AG09309 (cell line): ENCODE results near the gene STRBP.

ENCODE experiments used
- DNase-seq: peaks from one replicate; pipeline ENCODE4 v3.0.0-alpha.2; 2010; ENCODE audit warnings: low read depth
- H3K4me3 ChIP-seq: 2 replicates; pipeline ENCODE4 v1.5.1; 2011; ENCODE audit warnings: mild to moderate bottlenecking, low read depth, low read length, moderate library complexity; ENCODE audit not compliant: control insufficient read depth
- TF ChIP-seq, protein P1 (sequence below): IDR thresholded peaks from 2 replicates; pipeline ENCODE4 v1.5.1; 2011; ENCODE audit warnings: mild to moderate bottlenecking, low read depth, low read length, inconsistent platforms; ENCODE audit not compliant: insufficient read depth, control insufficient read depth; ENCODE audit errors: missing control alignments

The STRBP gene

GRCh38 chr9:123299558-123300126, 31.3 kb upstream of the STRBP start:
- H3K4me3 ChIP-seq = no peak overlapping the region
- TF ChIP-seq, protein P1, sequence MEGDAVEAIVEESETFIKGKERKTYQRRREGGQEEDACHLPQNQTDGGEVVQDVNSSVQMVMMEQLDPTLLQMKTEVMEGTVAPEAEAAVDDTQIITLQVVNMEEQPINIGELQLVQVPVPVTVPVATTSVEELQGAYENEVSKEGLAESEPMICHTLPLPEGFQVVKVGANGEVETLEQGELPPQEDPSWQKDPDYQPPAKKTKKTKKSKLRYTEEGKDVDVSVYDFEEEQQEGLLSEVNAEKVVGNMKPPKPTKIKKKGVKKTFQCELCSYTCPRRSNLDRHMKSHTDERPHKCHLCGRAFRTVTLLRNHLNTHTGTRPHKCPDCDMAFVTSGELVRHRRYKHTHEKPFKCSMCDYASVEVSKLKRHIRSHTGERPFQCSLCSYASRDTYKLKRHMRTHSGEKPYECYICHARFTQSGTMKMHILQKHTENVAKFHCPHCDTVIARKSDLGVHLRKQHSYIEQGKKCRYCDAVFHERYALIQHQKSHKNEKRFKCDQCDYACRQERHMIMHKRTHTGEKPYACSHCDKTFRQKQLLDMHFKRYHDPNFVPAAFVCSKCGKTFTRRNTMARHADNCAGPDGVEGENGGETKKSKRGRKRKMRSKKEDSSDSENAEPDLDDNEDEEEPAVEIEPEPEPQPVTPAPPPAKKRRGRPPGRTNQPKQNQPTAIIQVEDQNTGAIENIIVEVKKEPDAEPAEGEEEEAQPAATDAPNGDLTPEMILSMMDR = no peak
- DNase-seq = no peak

GRCh38 chr9:123296174-123296573, 27.8 kb upstream of the STRBP start:
- no peak for DNase-seq
- H3K4me3 ChIP-seq = no peak overlapping the region
- TF ChIP-seq, protein P1 = no peak

GRCh38 chr9:123291736-123292135, 23.4 kb upstream of the STRBP start:
- TF ChIP-seq, protein P1 = no peak
- no peak for DNase-seq
- H3K4me3 ChIP-seq = no peak overlapping the region

DNA sequence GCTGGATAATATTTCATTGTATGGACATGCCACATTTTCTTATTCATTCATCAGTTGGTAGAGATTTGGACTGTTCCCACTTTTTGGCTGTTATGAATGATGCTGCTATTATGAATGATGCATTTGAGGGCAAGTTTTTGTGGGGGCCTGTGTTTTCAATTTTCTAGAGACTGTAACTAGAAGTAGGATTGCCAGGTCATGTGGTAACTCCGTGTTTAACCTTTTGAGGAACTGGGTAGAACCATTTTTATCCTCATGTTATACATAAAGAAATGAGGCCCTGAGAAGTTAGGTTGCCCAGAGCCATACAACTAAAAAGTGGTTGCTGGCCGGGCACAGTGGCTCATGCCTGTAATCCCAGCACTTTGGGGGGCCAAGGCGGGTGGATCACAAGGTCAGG, 22.4 kb upstream of the STRBP start:
- no peak overlapping the region for H3K4me3 ChIP-seq
- TF ChIP-seq, protein P1 = no peak
- DNase-seq = no peak

- TF ChIP-seq, protein P1 = no peak
- H3K4me3 ChIP-seq = no peak overlapping the region
- no peak for DNase-seq
These were observed 19.3 kb upstream of the STRBP start for GRCh38 chr9:123287639-123288038.

DNA sequence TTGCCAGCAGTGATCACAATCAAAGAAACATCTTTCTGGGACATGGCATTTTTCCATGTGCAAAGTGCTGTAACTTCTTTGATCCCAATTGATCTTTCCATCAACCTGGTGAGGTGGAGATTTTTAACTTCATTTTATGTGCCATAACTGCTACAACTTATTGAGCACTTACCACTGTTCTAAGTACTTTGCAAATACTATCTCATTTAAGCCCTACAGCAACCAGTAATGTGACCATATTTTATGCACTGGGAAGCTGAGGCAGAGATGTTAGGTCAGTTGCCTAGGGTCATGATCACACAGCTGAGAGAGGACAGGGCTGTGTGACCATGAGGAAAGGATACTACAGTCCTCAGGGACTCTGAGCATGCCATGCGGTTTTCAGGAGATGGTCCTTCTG, 17.9 kb upstream of the STRBP start:
- no peak overlapping the region for H3K4me3 ChIP-seq
- TF ChIP-seq, protein P1 = no peak
- DNase-seq = no peak

DNA sequence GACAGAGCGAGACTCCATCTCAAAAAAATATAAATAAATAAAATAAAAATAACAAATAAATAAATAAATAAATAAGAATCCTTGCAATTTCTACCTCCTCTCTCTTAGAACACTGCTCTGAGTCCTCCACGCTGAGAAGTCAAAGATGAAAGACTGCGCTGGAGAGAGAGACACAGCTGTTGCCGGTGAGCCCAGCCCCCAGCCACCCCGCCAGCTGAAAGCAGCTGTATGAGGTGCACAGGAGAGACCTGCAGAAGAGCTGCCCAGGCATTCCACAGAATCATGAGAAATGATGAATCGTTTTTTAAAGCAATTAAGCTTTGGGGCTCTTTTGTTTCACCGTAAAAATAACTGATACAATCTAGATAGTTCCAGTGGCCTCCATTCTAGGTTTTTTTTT, 16.3 kb upstream of the STRBP start:
- TF ChIP-seq, protein P1 = no peak
- DNase-seq = no peak

More for the DNA sequence above, 16.3 kb upstream of the STRBP start:
- H3K4me3 ChIP-seq = no peak overlapping the region
